H54 (cell line): ENCODE measurements around the gene SUGT1.
A peak's percentile ranks its signal among the peaks of the same experiment; 100 is the strongest.
"Not testable (repeated sequence)": the region's sequence is repeated elsewhere in the genome, so short reads cannot be mapped to it uniquely, and the experiment has no call there.

ENCODE experiments used
- DNase-seq: peaks from one replicate; pipeline ENCODE4 v3.0.0; 2011; ENCODE audit warnings: low spot score, mixed read lengths; ENCODE audit not compliant: insufficient read length
- FAIRE-seq: peaks from 3 replicates; lab custom pipeline; 2011; peaks lifted over from hg19 to GRCh38; lab: Jason Lieb, UNC
- POLR2A ChIP-seq: IDR thresholded peaks from 2 replicates; pipeline ENCODE4 v1.6.1; 2011; ENCODE audit warnings: low read depth, mild to moderate bottlenecking, low read length

Gene SUGT1

GRCh38 chr13:52652196-52652979, at the start of gene SUGT1:
Gene SUGT1 (plus strand): TSS chr13:52652836. CDS start chr13:52652921, 85 bp downstream.
- peak; percentile 83 for FAIRE-seq
- peak; percentile 88 for TF ChIP-seq POLR2A
- peak; percentile 60 for DNase-seq

GRCh38 chr13:52603316-52603715, 49.3 kb upstream of the SUGT1 start:
- not testable (repeated sequence) for FAIRE-seq

GRCh38 chr13:52606126-52606525, 46.5 kb upstream of the SUGT1 start:
- not testable (repeated sequence) for DNase-seq, FAIRE-seq

More at GRCh38 chr13:52603316-52603715, 49.3 kb upstream of the SUGT1 start:
- DNase-seq: not testable (repeated sequence)

DNA sequence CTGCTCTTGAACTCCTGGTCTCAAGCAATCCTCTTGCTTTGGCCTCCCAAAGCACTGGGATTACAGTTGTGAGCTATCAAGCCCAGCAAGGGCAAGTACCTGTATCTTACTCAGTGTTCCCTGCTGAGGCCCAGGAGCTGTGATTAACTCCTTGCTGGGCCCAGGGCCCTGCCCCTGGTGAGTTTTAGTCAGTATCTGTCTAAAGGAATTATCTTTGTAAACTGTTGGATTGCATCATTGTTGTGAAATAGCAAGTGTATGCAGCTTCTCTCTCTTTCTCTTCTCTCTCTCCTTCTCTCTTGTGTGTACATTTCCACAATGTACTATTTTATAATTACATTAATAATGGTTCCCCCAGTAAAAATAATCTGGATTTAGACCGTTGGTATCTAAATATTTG, 45.8 kb upstream of the SUGT1 start:
- DNase-seq, FAIRE-seq: not testable (repeated sequence)

GRCh38 chr13:52608184-52608583, 44.5 kb upstream of the SUGT1 start:
- not testable (repeated sequence) for DNase-seq, FAIRE-seq

DNA sequence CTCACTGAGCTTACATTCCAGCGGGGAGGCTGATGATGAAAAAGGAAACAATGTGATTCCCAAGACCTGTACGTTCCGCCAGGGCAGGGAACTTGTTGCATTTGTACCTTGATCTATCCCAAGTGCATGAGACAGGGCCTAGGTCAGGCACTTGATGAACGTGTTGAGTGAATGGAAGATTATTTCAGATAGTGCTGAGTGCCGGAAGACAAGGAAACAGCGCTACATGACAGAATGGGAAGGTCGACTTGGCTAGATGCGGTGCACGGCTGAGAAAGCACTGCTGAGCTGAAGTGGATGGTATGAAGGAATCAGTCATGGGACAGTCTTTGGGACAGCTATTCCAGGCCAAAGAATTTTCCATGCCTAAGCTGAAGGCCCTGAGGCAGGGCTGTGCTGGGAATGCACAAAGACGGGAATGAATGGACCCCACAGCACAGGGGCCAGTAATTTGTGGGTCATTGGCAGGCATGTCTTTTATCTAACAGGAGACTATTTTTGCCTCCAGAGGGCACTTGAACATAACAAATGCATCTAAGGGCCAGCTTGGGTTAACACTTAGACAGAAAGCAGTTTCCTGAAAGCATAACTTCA, 43.5 kb upstream of the SUGT1 start:
- FAIRE-seq, DNase-seq: not testable (repeated sequence)

GRCh38 chr13:52610158-52610557, 42.5 kb upstream of the SUGT1 start:
- not testable (repeated sequence) for FAIRE-seq, DNase-seq

DNA sequence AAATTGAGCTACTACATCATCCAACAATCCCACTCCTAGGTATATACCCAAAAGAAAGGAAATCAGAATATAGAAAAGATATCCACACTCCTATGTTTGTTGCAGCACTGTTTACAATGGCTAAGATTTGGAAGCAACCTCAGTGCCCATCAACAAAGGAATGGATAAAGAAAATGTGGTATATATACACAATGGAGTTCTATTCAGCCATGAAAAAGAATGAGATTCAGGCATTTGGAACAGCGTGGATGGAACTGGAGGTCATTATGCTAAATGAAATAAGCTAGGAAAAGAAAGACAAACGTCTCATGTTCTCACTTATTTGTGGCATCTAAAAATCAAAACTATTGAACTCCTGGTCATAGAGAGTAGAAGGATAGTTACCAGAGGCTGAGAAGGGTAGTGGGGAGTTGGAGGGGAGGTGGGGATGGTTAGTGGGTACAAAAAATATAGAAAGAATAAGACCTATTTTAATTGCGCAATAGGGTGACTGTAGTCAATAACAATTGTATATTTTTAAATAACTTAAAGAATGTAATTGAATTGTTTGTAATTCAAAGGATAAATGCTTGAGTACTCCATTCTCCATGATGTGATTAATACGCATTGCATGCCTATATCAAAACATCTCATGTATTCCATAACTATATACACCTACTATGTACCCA, 37.4 kb upstream of the SUGT1 start:
- no peak for DNase-seq
- no peak for FAIRE-seq
- no peak for TF ChIP-seq POLR2A

GRCh38 chr13:52615812-52616211, 36.8 kb upstream of the SUGT1 start:
- no peak for DNase-seq
- TF ChIP-seq POLR2A: no peak
- no peak for FAIRE-seq

DNA sequence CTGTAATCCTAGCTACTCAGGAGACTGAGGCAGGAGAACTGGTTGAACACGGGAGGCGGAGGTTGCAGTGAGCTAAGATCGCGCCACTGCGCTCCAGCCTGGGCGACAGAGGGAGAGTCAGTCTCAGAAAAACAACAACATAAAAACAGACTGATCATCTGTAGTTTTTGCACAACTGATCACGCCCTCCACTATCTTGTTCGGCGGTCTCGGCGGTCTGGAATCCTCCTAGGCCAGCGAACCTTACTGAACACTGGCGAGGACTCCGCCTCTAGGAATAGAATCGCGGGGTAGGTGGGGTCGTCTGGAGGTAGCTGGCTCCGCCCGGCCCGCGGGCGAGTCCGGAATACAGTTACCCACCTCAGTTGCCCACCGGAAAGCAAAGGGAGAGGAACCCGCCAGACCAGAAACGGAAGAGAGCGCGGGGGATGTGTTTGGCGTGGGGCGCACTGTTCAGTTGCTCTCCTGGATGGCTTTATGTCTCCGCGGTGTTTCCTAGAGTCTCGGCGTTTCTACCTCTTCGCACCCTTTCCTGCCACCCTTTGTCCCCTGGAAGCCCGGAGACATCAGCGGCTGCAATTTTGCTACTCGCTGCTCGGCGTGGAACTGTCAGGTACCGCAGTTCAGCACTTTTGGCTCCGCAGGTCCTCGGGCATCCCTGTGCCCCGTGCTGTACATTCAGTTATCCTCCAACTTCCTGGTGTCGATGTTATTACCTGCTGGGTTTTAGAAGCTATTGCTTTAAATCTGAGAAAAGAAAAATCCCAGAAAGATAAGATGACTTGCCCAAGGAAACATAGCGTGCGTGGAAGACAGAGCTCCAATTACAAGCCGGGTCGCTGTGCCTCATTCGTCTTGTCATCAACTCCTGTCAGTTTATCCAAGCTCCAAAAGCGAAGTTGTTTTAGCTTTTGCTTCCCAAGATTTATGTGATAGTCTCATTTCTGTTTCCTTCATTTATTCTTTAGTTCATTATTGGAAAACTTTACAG, 35.3 kb upstream of the SUGT1 start:
- DNase-seq: peak; percentile 53

DNA sequence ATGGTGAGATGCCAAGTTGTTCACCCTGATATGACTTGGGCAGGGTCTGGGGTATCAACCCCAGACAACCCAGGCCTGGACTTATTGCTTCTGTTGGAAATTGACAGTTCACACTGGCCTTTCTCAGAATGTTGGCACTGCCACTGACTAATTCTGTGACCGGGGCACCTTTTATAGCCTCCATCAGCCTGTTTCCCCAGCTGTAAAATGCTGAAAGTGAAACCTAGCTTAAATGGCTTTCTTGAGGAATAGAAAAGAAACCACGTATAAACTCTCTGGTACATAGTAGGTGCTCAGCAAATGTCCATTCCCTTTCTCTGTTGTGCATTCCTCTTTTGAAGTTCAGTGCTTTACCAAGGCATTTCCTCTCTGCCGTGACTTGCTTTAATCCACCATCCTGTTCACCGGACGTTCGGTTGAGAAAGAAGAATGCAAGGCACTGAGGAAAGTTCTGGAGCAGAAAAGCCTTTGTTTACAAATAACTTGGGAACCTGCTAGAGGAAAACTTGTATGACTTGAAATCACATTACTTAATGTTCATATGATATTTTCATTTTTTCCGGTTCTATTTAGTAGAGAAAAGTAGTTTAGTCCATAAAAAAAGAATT, 21.4 kb upstream of the SUGT1 start:
- FAIRE-seq: not testable (repeated sequence)

More for the DNA sequence above, 35.3 kb upstream of the SUGT1 start:
- FAIRE-seq: peak; percentile 82
- peak; percentile 32 for TF ChIP-seq POLR2A

GRCh38 chr13:52638666-52639328, 13.8 kb upstream of the SUGT1 start:
- TF ChIP-seq POLR2A: no peak
- no peak for FAIRE-seq

More for the DNA sequence above, 21.4 kb upstream of the SUGT1 start:
- not testable (repeated sequence) for DNase-seq

DNA sequence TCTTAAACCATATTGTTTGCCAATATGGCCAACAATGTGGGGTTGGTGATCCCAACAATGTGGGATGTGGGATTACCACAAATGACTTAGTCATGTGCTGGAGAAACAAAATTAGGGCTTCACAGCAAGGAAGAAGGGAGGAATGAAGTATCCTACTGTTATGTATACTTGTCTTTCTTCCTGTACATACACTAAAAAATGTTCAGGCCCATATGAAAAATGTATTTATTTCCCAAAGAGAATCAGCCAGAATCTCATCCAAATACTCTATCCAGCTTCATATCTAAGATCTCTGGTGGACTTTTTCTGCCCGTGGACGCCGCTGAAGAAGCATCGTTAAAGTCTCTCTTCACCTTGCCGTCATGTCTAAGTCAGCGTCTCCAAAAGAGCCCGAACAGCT, 10.5 kb upstream of the SUGT1 start, which contains the start of gene HNRNPA1L2:
HNRNPA1L2 (plus strand) TSS at position 301 of the 400 bp plus-strand sequence; CDS start at position 363, 62 bp downstream.
- DNase-seq (no peak), FAIRE-seq (no peak)
- no peak for TF ChIP-seq POLR2A

More at GRCh38 chr13:52638666-52639328, 13.8 kb upstream of the SUGT1 start:
- DNase-seq: no peak
